Measurements from ENCODE around the gene APOD.
A peak's percentile ranks its signal among the peaks of the same experiment; 100 is the strongest.

The APOD gene

GRCh38 chr3:195587406-195587805 lies 3.7 kb upstream of the APOD start:
- DNase-seq = no peak

DNA sequence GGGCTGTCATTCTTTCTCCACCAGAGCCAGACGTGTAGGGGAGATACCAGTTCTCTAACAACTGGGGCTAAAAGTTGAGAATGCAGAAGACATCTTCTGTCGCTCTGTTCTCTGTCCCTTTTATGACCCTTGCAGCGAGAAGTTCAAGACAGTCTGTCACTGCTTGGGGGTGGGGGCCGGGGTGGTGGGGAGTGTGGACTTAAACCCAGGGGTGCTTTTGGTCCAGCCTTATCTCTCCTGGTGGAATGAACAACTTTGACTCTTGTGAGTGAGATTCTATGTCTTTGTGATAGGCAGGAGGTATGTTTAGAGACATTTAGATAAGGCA lies 767 bp upstream of the APOD start:
- no peak for DNase-seq

- DNase-seq = no peak
These were observed 793 bp downstream of the APOD start for GRCh38 chr3:195582947-195583346.

DNA sequence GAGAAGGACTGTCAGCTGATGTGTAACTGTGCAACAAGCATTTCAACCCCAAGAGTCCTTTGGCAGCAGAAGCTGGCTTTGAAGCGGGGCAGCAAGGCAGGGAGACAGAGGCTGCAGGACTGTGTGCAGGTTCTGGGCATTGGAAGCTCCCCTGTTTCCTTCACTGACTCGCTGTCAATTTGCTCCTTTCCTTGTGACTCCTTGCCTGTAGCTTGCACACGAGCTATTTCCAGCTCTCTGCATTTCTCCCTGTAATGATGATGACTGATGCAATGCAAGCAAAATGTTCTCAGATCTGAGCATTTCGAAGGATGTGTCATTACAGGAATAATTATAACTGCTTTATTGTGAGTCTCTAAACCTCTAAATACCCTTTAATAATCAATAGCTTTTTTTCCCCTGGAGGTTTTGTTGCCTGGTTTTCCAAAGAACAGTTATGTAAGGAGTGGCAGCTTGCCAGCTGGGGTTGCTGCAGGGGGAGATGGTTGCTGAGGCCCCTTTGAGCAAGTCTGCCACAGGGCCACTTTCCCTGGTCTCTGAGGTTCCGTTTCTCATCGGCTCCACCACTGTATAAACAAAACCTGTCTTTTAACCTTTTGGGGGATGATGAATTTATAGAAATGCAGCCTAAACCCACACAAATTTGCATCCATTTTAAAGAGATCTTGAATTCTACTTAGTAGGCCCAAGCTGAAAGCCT lies 2.8 kb downstream of the APOD start:
- no peak for DNase-seq

- no peak for DNase-seq
These were observed 4.5 kb downstream of the APOD start for GRCh38 chr3:195579281-195579680.

DNA sequence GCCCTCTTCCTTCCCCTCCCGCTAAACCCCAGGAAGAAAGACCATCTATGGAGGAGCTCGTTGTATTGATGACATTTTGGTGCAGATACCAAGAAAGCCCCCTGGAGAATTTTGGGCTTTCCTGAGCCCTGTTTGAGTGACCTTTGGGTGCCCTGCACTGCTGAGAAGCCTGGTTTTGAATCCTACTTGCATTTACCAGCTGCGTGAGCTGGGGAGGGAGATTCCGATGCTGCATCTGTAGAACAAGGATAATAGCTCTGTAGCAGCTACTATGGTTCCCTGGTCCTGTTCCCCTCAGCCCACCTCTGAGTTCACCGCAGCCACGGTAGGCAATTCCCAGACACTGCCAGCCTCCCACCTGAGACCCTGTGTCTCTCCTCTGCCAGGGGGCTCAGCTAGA lies 5.2 kb downstream of the APOD start:
- DNase-seq = no peak

DNA sequence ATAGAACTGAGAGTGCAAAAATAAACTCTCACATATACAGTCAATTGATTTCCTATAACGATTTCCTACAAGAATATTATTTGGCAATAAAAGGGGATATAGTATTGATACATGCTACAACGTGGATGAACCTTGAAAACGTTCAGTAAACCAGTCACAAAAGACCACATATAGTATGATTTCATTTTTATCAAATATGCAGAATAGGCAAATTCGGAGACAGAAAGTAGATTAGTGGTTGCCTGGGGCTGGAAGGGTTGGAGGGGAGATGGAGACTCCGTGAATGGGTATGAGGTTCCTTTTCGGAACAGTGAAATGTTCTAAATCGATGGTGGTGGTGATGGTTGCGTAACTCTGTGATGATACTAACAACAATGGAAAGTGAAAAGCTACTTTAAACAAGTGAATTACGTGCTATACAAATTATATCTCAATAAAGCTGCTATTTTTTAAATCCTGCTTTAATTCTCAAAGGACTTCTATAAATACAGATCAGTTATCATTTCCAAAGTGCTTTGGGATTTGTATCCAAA lies 6.0 kb downstream of the APOD start:
- no peak for DNase-seq

DNA sequence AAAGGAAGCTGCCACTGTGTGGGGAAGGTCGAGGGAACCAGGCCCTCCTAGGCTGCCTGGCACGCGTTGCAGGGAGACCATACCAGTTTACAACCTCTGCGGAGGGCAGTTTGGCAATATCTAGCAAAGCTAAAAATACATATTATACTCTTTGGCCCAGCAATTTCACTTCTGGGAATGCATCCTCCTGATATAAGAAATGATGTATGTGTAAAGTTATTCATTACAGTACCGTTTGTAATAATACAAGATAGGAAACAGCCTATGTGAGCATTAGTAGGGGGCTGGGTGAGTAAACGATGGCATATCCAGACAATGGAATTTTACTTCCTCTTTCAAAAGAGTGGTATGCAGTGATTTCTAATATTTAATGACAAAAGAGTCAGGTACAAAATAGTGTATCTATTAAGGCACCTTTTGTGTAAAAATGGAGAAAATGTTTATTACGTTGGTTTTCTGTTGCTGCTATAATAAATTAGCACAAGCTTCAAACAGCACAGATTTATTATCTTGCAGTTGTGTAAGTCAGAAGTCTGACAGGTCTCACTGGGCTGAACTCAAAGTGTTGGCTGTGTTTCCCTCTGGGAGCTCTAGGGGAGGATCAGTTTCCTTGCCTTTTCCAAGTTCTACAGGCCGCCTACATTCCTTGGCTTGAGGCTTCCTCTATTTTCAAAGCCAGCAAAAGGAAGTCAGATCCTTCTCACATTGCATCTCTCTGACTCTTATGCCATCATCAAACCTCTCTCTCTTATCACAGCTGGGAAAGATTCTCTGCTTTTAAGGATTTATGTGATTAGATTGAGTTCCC lies 9.0 kb downstream of the APOD start:
- DNase-seq = no peak

- no peak for DNase-seq
These were observed 9.9 kb downstream of the APOD start for GRCh38 chr3:195573611-195574496.

DNA sequence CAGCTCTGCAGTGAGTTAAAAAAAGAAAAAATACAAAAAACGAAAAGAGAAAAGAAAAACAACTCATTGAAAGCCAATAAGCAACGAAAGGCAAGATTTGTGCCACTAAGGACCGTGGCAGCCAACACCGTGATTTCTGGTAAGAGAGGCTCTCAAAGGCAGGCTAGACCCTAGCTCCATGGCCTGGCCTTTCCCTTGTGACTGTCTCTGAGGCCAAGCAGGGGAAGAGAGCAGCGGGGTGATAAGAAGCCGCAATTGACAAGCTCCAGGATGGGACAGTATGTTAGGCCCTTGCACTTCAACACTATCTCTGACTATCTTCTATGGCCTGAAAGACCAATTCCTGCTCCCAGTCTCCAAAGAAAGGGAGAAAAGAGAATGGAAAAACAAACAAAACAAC lies 12.4 kb downstream of the APOD start:
- no peak for DNase-seq

- DNase-seq = no peak
These were observed 12.8 kb downstream of the APOD start for GRCh38 chr3:195570912-195571311.

DNA sequence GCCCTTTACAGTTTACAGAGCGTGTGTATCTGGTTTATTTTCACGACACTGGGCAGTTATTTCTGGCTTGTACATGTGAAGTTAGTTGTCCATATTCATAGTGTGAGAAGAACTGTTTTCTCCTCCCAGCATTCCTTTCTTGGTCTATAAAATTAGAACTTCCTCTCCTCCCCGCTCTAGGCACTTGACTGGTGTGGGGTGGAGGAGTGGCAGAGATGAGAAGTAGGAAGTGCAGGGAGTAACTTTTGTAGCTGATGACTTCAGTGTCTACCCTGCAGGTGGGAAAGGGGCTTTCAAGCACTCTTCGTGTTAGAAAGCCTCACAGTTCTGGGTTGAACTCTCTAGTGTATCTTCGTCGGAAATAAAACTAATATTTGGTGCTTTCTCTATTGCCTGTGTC lies 13.4 kb downstream of the APOD start:
- DNase-seq = no peak

DNA sequence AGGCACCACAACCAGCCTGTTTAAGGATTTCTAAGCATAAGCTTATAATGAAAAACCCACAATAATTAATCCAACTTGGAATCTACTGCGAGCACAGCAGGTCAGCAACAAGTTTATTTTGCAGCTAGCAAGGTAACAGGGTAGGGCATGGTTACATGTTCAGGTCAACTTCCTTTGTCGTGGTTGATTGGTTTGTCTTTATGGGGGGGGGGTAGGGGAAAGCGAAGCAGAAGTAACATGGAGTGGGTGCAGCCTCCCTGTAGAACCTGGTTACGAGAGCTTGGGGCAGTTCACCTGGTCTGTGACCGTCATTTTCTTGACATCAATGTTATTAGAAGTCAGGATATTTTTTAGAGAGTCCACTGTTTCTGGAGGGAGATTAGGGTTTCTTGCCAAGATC lies 15.1 kb downstream of the APOD start:
- no peak for DNase-seq

DNA sequence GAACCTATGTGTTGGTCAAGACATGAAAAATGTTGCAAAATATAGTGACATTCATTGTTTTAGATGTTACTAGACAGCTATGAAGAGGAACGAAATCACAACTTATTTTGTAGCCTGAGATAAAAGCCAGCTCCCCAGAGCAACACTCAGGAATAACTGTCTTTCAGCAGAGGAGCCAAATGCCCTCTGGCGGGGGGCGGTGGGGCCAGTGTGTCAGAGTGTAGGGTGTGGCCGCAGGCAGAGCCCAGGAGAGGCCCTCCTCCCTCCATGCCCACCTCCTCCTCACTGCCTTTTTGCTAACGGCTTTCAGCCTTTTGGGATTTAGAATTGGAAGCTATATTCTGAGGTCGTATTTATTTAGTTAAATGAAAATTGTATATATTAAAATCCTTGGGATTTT lies 16.9 kb downstream of the APOD start:
- DNase-seq = no peak

GRCh38 chr3:195565716-195566115 lies 18.0 kb downstream of the APOD start:
- no peak for DNase-seq

- no peak for DNase-seq
These were observed 20.4 kb downstream of the APOD start for GRCh38 chr3:195563317-195563716.

GRCh38 chr3:195559723-195560409 lies 23.9 kb downstream of the APOD start:
- no peak for DNase-seq

DNA sequence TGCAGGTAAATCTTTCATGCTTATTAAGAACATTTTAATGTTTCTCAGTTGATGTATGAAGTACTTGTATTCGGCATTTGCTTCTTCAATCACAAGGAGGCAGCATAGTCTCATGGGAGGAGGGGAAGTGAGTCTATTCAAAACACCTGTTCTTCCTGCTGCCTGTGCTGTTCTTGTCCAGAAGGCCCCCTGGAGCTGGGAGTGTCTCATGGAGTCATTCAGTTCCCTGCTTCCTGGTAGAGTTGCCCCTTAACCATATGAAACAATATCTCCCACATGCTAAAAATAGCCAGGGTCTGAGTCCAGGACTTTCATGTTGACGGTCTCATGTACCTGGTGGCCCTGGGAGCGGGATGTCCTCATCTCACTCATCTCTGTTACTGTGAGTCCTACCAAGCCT lies 25.1 kb downstream of the APOD start:
- DNase-seq = peak; percentile 37 to 67

DNA sequence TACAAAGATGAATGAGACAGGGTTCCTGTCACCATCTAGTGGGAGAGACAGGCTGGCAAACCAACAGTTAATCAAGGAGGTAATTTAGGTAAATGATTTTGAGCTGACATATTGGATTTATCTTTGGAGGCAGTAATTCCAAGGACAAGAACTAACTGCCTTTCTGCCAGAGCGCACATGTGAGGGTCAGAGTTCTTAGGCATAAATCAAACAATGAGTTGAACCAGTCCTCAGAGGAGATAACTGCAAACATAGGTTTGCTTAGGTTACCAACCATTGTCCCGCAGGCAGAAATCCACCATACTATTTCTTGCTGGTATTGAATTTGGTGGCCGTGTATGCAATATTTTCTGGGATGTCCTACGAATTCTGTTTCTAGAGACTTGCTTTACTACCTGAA lies 26.4 kb downstream of the APOD start:
- no peak for DNase-seq

- peak; percentile 26 to 30 for DNase-seq
These were observed 27.4 kb downstream of the APOD start for GRCh38 chr3:195556390-195556789.

GRCh38 chr3:195555110-195555509 lies 28.6 kb downstream of the APOD start:
- DNase-seq = no peak

DNA sequence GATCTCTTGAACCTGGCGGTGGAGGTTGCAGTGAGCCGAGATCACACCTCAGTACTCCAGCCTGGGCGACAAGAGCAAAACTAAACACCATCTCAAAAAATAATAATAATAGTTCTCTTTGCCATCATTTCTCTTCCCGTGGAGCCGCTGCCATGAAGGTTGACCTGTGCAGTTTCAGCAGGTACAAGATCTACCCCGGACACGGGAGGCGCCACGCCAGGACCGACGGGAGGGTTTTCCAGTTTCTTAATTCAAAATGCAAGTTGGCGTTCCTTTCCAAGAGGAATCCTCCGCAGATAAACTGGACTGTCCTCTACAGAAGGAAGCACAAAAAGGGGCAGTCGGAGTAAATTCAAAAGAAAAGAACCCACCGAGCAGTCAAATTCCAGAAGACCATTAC lies 29.3 kb downstream of the APOD start:
- no peak for DNase-seq

GRCh38 chr3:195553268-195553667 lies 30.5 kb downstream of the APOD start:
- no peak for DNase-seq

All from CD4-positive, alpha-beta T cell treated with Interleukin-1 beta for 1 hour (primary cell).